ENCODE data around the gene GNAL. TPM values are rescaled to one million over a fixed set of nuclear protein-coding genes. Genes with fewer than 3 reads are reported as not detected.

Gene GNAL
- total and polyA plus RNA-seq, 2 of the 4 experiments (the other 2 are of a cell fraction) = 0.15 to 0.36 TPM

- intact Hi-C loops (cut with micrococcal nuclease) = loop anchor here (1.0 to 5.0 kb wide), 5 partner anchors 77 to 582 kb away; no protein-coding TSS in a partner anchor
- H2BK15ac ChIP-seq (ENCODE audit: low read depth, low read length) = no peak overlapping the region
- H3K9me3 ChIP-seq (ENCODE audit: control insufficient read depth, insufficient read depth, low read length) = 0 out of 2 replicates have a peak, but pooled peaks cover under 1% of the 10 kb centered on the region
- CTCF ChIA-PET = interaction anchor here (0.5 to 2.1 kb wide), 7 partner anchors 11 to 582 kb away, joined by 3 to 11 read pairs (median 4); no protein-coding TSS in a partner anchor
- H4K5ac ChIP-seq (ENCODE audit: low read depth, low read length) = no peak overlapping the region
- peaks cover 44% of the 10 kb centered on the region for H3K27me3 ChIP-seq (ENCODE audit: control insufficient read depth, insufficient read depth, low read length)
- no peak overlapping the region for H2BK120ac ChIP-seq (ENCODE audit: low read depth, low read length)
- H2AK5ac ChIP-seq (ENCODE audit: low read depth, low read length) = no peak overlapping the region
- ATAC-seq (ENCODE audit: low read depth) (peak; percentile 93), DNase-seq (peak; percentile 4)
- in situ Hi-C loops (cut with MboI; ENCODE audit: low sequenced_read_pairs) = no loop called here
- H2AFZ ChIP-seq (replicated peaks; ENCODE audit: low read length, poor library complexity) = peak overlapping the region; percentile 67
- H4K8ac ChIP-seq (ENCODE audit: low read depth in 2 of 2, low read length in 2 of 2) = no peak overlapping the region
- BruUV-seq (replicated peaks) = no TSS peak
- H3K9me1 ChIP-seq (ENCODE audit: insufficient read depth, low read length) = no peaks in the 10 kb centered on the region
- POLR2A ChIA-PET (ENCODE audit: unreplicated experiment) = no interaction called here
- H2BK5ac ChIP-seq (ENCODE audit: low read depth, low read length, poor library complexity, severe bottlenecking) = no peak overlapping the region
- H2AK9ac ChIP-seq (replicated peaks; ENCODE audit: low read depth, low read length, poor library complexity) = no peak overlapping the region
- H3K4ac ChIP-seq (ENCODE audit: low read depth, low read length) = no peak overlapping the region
- H4K20me1 ChIP-seq (ENCODE audit: insufficient read depth, low read length) = no peaks in the 10 kb centered on the region
- H3K14ac ChIP-seq (replicated peaks; ENCODE audit: low read depth, low read length) = no peak overlapping the region
- H3K9ac ChIP-seq (ENCODE audit: low read depth, low read length) = no peak overlapping the region
- H4K91ac ChIP-seq (ENCODE audit: insufficient read depth, low read depth, low read length) = no peak overlapping the region
- WGBS, 2 experiments (ENCODE audit: extremely low coverage in 2 of 2, insufficient read length in 1 of 2) = 78% methylated on average over 4 of the region's 32 CpGs; no CpG with 5 or more reads in 1 of the 2 experiments
- H3K18ac ChIP-seq (ENCODE audit: low read depth, low read length) = no peak overlapping the region
- peak overlapping the region; percentile 43; the same call in 1 of the 2 replicates for H3K4me2 ChIP-seq (ENCODE audit: low read depth, low read length)
- H3K23ac ChIP-seq (ENCODE audit: low read depth, low read length) = no peak overlapping the region
- H3K36me3 ChIP-seq (ENCODE audit: control insufficient read depth, insufficient read depth, low read length) = no peaks in the 10 kb centered on the region
- dilution Hi-C loops (cut with HindIII; ENCODE audit: low sequenced_read_pairs, unreplicated experiment) = no loop called here
- no peak overlapping the region for H3K27ac ChIP-seq (ENCODE audit: insufficient read depth, low read length)
- no peaks in the 10 kb centered on the region for H3K4me1 ChIP-seq (ENCODE audit: control insufficient read depth, insufficient read depth, low read length)
- no peak overlapping the region for H3K56ac ChIP-seq (ENCODE audit: extremely low read depth, insufficient read depth, low read length)
- TF ChIP-seq RAD21 (IDR thresholded peaks at IDR 0.05; ENCODE audit: low read length) (peak; percentile 75), CTCF (conservative IDR thresholded peaks at IDR 0.05; ENCODE audit: low read depth, low read length) (peak; percentile 64), CEBPB (IDR thresholded peaks at IDR 0.05; ENCODE audit: low read depth, low read length) (no peak), POLR2A (IDR thresholded peaks at IDR 0.05; ENCODE audit: low read depth, low read length) (no peak), SMC3 (IDR thresholded peaks at IDR 0.05; ENCODE audit: low read depth, low read length) (peak; percentile 47)
- no peak overlapping the region for H3K4me3 ChIP-seq (ENCODE audit: insufficient read depth, low read depth, low read length)
- no peak overlapping the region for H2BK20ac ChIP-seq (ENCODE audit: low read depth, low read length)
- H3K79me1 ChIP-seq (ENCODE audit: low read depth in 1 of 2, low read length in 2 of 2) = no peaks in the 10 kb centered on the region
Measured at GRCh38 chr18:11654736-11655605, 34.1 kb upstream of the GNAL start.
